GM12878 (cell line): ENCODE results near the gene KCND2. TPM values are rescaled to one million over a fixed set of nuclear protein-coding genes. Genes with fewer than 3 reads are reported as not detected.

Experiments
- ATAC-seq: fragments of 200-7000 bp; cut with Tn5 transposase; 3 replicates; pipeline ENCODE4 v1.9.1; 2020; ENCODE audit warnings: mild to moderate bottlenecking, moderate library complexity
- BruUV-seq: library from RNA; stranded (reverse); fragments of 400-500 nt; replicated peaks from 2 replicates; lab custom pipeline; 2021; lab: Mats Ljungman, UMichigan
- CTCF ChIA-PET: fragments of 300-600 bp; sonication (Branson Sonifier 250); formaldehyde crosslinking; extraction: SDS; loops from one replicate; lab custom pipeline; 2021; ENCODE audit warnings: inconsistent platforms; lab: Yijun Ruan, JAX
- POLR2A ChIA-PET: fragments of 350-600 bp; formaldehyde crosslinking; extraction: SDS; loops from one replicate; lab custom pipeline; 2021; ENCODE audit warnings: inconsistent platforms; lab: Charles Lee
- RAD21 ChIA-PET: fragments of 300-600 bp; sonication (Branson Sonifier 250); formaldehyde crosslinking; loops from one replicate; lab custom pipeline; 2023; ENCODE audit warnings: antibody characterized with exemption; ENCODE audit not compliant: unreplicated experiment; lab: Charles Lee
- SMC1A ChIA-PET: fragments of 300-600 bp; sonication (Branson Sonifier 250); formaldehyde crosslinking; loops from one replicate; lab custom pipeline; 2023; ENCODE audit not compliant: unreplicated experiment, uncharacterized antibody; lab: Charles Lee
- DNase-seq: peaks from one replicate; pipeline ENCODE4 v3.0.0-alpha.2; 2011; ENCODE audit warnings: low read depth, low spot score
- FAIRE-seq: peaks from 3 replicates; lab custom pipeline; 2011; peaks lifted over from hg19 to GRCh38; lab: Jason Lieb, UNC
- H2AFZ ChIP-seq: 2 replicates; pipeline ENCODE4 v1.6.0; 2011; ENCODE audit warnings: low read depth, low read length, control low read depth; ENCODE audit not compliant: control insufficient read depth
- H3K27ac ChIP-seq: 2 replicates; pipeline ENCODE4 v1.5.1; 2011; ENCODE audit warnings: control low read depth; ENCODE audit not compliant: control insufficient read depth, insufficient read depth
- H3K27me3 ChIP-seq, 2 experiments: replicated peaks in 1 of 2; 2 replicates each; pipeline versions ENCODE4 v1.6.0 to v1.6.1; 2011; ENCODE audit warnings: low read length in 1 of 2; ENCODE audit not compliant: control insufficient read depth in 2 of 2, insufficient read depth in 2 of 2
- H3K36me3 ChIP-seq, 2 experiments: 2 replicates each; pipeline ENCODE4 v1.5.1; 2011; ENCODE audit warnings: low read length in 1 of 2; ENCODE audit not compliant: control insufficient read depth in 2 of 2, insufficient read depth in 2 of 2
- H3K4me1 ChIP-seq: 2 replicates; pipeline ENCODE4 v1.6.1; 2011; ENCODE audit warnings: mild to moderate bottlenecking, low read length, moderate library complexity, mixed read lengths; ENCODE audit not compliant: control insufficient read depth, insufficient read depth
- H3K4me2 ChIP-seq: 2 replicates; pipeline ENCODE4 v1.6.0; 2011; ENCODE audit warnings: control low read depth; ENCODE audit not compliant: control insufficient read depth, insufficient read depth
- H3K4me3 ChIP-seq: fragments of 200-600 bp; sonication (generic); 2 replicates; pipeline ENCODE4 v1.5.1; 2016
- H3K79me2 ChIP-seq: 2 replicates; pipeline ENCODE4 v1.6.0; 2011; ENCODE audit warnings: low read length; ENCODE audit not compliant: control insufficient read depth, insufficient read depth
- H3K9ac ChIP-seq: 2 replicates; pipeline ENCODE4 v1.8.0; 2011; ENCODE audit warnings: low read length, control low read depth, mixed read lengths; ENCODE audit not compliant: control insufficient read depth, insufficient read depth
- H3K9me3 ChIP-seq: replicated peaks from 3 replicates; pipeline ENCODE4 v1.5.1; 2011; ENCODE audit warnings: mild to moderate bottlenecking, low read length; ENCODE audit not compliant: control insufficient read depth, insufficient read depth
- H4K20me1 ChIP-seq: 2 replicates; pipeline ENCODE4 v1.6.0; 2011; ENCODE audit not compliant: control insufficient read depth, insufficient read depth
- CBX3 ChIP-seq: fragments of 200-600 bp; sonication (generic); IDR thresholded peaks from 2 replicates; pipeline ENCODE4 v1.6.1; 2016; ENCODE audit warnings: low read depth, borderline replicate concordance
- DPF2 ChIP-seq: fragments of 450-650 bp; IDR thresholded peaks from 2 replicates; pipeline ENCODE4 v1.6.1; 2017; ENCODE audit warnings: mild to moderate bottlenecking
- IKZF2 ChIP-seq, 2 experiments: fragments of 450-650 bp; IDR thresholded peaks; 2 replicates each; pipeline ENCODE4 v1.6.1; 2017; ENCODE audit warnings: mild to moderate bottlenecking in 2 of 2, moderate library complexity in 2 of 2
- NFIC ChIP-seq: IDR thresholded peaks from 2 replicates; pipeline ENCODE4 v1.6.1; 2012; ENCODE audit warnings: low read depth, mild to moderate bottlenecking, inconsistent platforms, low read length, moderate library complexity
- RUNX3 ChIP-seq: IDR thresholded peaks from 2 replicates; pipeline ENCODE4 v1.6.1; 2012; ENCODE audit warnings: low read length, inconsistent platforms
- SPI1 ChIP-seq: IDR thresholded peaks from 2 replicates; pipeline ENCODE4 v1.6.1; 2011; ENCODE audit warnings: low read depth, mild to moderate bottlenecking, low read length, moderate library complexity, borderline replicate concordance; ENCODE audit not compliant: insufficient read depth
- TCF7 ChIP-seq: IDR thresholded peaks from 2 replicates; pipeline ENCODE4 v1.6.1; 2014; ENCODE audit warnings: antibody characterized with exemption, borderline replicate concordance
- WGBS: methylation state at CpG from one replicate; pipeline ENCODE4 v1.1.6; 2016; ENCODE audit warnings: low lambda C conversion rate; ENCODE audit not compliant: insufficient replicate concordance, insufficient coverage; ENCODE audit errors: missing lambda C conversion rate; 5-methylcytosine and 5-hydroxymethylcytosine counted together
- in situ Hi-C: fragments of 300-500 bp; cut with MboI; formaldehyde crosslinking; loops from 9 replicates; pipeline ENCODE4 v1.14.3; 2018; ENCODE audit warnings: mixed read lengths
- intact Hi-C: fragments of 100-400 bp; cut with micrococcal nuclease; formaldehyde crosslinking; loops from one replicate; pipeline ENCODE4 v1.14.2; 2022; ENCODE audit not compliant: unreplicated experiment
- polyA plus RNA-seq, 11 experiments: library from polyadenylated mRNA; depleted of rRNA in 4 of 11; unstranded in 6 of 11; stranded (reverse) in 5 of 11; fragments of >200 nt; fragmentation: Nextera tagmentation in 4 of 11; fragmentation: Illumina TruSeq in 1 of 11; extraction: Ambion mirVana in 4 of 11; extraction: Trizol in 1 of 11; gene quantifications; 1 replicate in 1 of 11; 2 replicates in 10 of 11; pipeline versions ENCODE4 v1.2.1 to v1.2.3, GENCODE V29; 2011 to 2016; ENCODE audit warnings: inconsistent platforms in 2 of 11, missing spikeins in 2 of 11, low read depth in 1 of 11
- total RNA-seq, 4 experiments: library from RNA; depleted of rRNA in 3 of 4; stranded (reverse); fragments of >200 nt in 3 of 4; fragmentation: Illumina TruSeq in 1 of 4; extraction: Trizol in 1 of 4; gene quantifications; 2 replicates each; pipeline versions ENCODE4 v1.2.1 to v1.2.3, GENCODE V29; 2013 to 2021
- TF ChIP-seq, protein P1 (sequence below): fragments of 150-350 bp; IDR thresholded peaks from 2 replicates; pipeline ENCODE4 v1.6.1; 2016; ENCODE audit warnings: low read depth, low read length
- TF ChIP-seq, protein P2 (sequence below): fragments of 150-350 bp; IDR thresholded peaks from 2 replicates; pipeline ENCODE4 v1.6.1; 2014; ENCODE audit warnings: mild to moderate bottlenecking, low read depth, low read length
- TF ChIP-seq, protein P3 (sequence below): IDR thresholded peaks from 2 replicates; pipeline ENCODE4 v1.6.1; 2011; ENCODE audit warnings: low read depth, mild to moderate bottlenecking, low read length, moderate library complexity, borderline replicate concordance; ENCODE audit errors: extremely low read depth

Gene KCND2
- total and polyA plus RNA-seq, 10 of the 15 experiments (the other 5 are each of a cell fraction or from before 2014, with no cell fraction given): 3.6 to 22.3 (median 6.3) TPM

DNA sequence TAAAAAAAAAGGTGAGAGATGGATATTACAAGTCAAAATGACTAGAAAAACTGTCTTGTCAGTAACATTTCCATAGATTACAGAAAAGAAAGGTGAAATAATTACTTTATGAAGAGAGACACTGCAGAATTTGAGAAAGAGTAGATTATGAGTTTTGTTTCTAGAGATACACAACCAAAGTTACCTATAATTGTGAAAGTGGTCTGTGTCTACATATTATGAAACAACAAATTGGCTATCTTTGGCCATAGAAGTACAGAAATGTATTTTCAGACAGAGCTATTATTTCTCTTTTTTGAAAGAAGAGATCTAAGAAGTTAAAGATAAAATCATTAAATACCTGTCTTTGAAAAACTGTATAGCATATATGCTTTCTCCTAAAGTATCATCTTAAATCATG, 30.1 kb downstream of the KCND2 start:
- Histone ChIP-seq H4K20me1 (no peaks in the 10 kb centered on the region), H3K27me3 (no peaks in the 10 kb centered on the region), H3K4me3 (no peak overlapping the region), H3K4me1 (peaks cover 25% of the 10 kb centered on the region), H3K27ac (peak overlapping the region; percentile 51; the same call in 1 of the 2 replicates), H3K36me3 (no peaks in the 10 kb centered on the region), H3K79me2 (peaks cover 2% of the 10 kb centered on the region), H3K9ac (no peak overlapping the region), H2AFZ (no peak overlapping the region), H3K4me2 (peak overlapping the region; percentile 21), H3K9me3 (no peaks in the 10 kb centered on the region; the same call in 1 of the 3 replicates)
- CTCF ChIA-PET: no interaction called here
- POLR2A ChIA-PET: no interaction called here
- ATAC-seq (peak; percentile 63), FAIRE-seq (no peak), DNase-seq (no peak)
- SMC1A ChIA-PET: interaction anchor here (0.6 kb wide), 1 partner anchor 10 kb away, joined by 4 read pairs; no protein-coding TSS in a partner anchor
- in situ Hi-C loops: no loop called here
- 0 out of 2 replicates have a peak, but pooled peaks have one; percentile 41 for TF ChIP-seq NFIC
- TF ChIP-seq, protein P1, sequence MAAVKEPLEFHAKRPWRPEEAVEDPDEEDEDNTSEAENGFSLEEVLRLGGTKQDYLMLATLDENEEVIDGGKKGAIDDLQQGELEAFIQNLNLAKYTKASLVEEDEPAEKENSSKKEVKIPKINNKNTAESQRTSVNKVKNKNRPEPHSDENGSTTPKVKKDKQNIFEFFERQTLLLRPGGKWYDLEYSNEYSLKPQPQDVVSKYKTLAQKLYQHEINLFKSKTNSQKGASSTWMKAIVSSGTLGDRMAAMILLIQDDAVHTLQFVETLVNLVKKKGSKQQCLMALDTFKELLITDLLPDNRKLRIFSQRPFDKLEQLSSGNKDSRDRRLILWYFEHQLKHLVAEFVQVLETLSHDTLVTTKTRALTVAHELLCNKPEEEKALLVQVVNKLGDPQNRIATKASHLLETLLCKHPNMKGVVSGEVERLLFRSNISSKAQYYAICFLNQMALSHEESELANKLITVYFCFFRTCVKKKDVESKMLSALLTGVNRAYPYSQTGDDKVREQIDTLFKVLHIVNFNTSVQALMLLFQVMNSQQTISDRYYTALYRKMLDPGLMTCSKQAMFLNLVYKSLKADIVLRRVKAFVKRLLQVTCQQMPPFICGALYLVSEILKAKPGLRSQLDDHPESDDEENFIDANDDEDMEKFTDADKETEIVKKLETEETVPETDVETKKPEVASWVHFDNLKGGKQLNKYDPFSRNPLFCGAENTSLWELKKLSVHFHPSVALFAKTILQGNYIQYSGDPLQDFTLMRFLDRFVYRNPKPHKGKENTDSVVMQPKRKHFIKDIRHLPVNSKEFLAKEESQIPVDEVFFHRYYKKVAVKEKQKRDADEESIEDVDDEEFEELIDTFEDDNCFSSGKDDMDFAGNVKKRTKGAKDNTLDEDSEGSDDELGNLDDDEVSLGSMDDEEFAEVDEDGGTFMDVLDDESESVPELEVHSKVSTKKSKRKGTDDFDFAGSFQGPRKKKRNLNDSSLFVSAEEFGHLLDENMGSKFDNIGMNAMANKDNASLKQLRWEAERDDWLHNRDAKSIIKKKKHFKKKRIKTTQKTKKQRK: no peak
- intact Hi-C loops: no loop called here
- BruUV-seq: no TSS peak
- RAD21 ChIA-PET: no interaction called here

DNA sequence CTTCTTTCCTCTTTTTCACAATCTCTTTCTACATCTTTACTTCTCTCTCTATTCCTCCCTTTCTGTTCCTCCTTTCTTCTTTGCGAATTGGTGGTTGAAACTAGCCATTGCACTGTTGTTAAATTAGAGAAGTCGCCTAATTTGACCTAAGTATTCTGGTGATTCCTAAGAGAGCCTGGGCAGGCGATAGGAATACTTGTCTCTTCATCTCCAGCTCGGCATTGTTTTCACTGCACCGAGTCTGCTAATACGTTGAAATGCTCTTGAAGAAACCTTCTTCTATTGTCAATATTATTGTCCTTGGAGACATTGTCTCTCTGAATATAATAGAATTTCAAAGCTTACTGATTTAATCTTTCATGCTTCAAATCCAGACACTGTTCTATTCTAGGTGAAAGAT, 31.7 kb downstream of the KCND2 start:
- ChIA-PET CTCF (interaction anchor here (0.9 to 1.7 kb wide), 3 partner anchors 12 to 369 kb away, joined by 3 to 5 read pairs (median 3); no protein-coding TSS in a partner anchor), POLR2A (no interaction called here), RAD21 (no interaction called here), SMC1A (interaction anchor here (0.9 to 3.1 kb wide), 4 partner anchors 16 to 100 kb away, joined by 3 to 8 read pairs (median 6); no protein-coding TSS in a partner anchor)
- WGBS: 70% methylated on average over 6 of the region's 6 CpGs
- Histone ChIP-seq H3K9me3 (no peaks in the 10 kb centered on the region; the same call in 1 of the 3 replicates), H2AFZ (peak overlapping the region; percentile 53), H3K4me2 (0 out of 2 replicates have a peak overlapping the region, but pooled peaks have one; percentile 15), H3K79me2 (peaks cover 2% of the 10 kb centered on the region), H4K20me1 (no peaks in the 10 kb centered on the region), H3K4me3 (no peak overlapping the region), H3K4me1 (peaks cover 25% of the 10 kb centered on the region), H3K9ac (no peak overlapping the region), H3K27ac (peak overlapping the region; percentile 22; the same call in 1 of the 2 replicates), H3K36me3 (no peaks in the 10 kb centered on the region), H3K27me3 (no peaks in the 10 kb centered on the region)
- no peak for FAIRE-seq
- intact Hi-C loops: no loop called here
- ATAC-seq: peak; percentile 6; the same call in 1 of the 3 replicates
- no peak for TF ChIP-seq CBX3
- TF ChIP-seq, protein P2, sequence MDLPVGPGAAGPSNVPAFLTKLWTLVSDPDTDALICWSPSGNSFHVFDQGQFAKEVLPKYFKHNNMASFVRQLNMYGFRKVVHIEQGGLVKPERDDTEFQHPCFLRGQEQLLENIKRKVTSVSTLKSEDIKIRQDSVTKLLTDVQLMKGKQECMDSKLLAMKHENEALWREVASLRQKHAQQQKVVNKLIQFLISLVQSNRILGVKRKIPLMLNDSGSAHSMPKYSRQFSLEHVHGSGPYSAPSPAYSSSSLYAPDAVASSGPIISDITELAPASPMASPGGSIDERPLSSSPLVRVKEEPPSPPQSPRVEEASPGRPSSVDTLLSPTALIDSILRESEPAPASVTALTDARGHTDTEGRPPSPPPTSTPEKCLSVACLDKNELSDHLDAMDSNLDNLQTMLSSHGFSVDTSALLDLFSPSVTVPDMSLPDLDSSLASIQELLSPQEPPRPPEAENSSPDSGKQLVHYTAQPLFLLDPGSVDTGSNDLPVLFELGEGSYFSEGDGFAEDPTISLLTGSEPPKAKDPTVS: no peak
- peak; percentile 26; the same call in 1 of the 2 replicates for TF ChIP-seq SPI1
- TF ChIP-seq, protein P3, sequence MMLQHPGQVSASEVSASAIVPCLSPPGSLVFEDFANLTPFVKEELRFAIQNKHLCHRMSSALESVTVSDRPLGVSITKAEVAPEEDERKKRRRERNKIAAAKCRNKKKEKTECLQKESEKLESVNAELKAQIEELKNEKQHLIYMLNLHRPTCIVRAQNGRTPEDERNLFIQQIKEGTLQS: no peak
- TF ChIP-seq TCF7: 0 out of 2 replicates have a peak, but pooled peaks have one; percentile 6
- TF ChIP-seq IKZF2 (IDR thresholded peaks at IDR 0.05): peak in 1 of 2 experiments; percentile 15; a peak in 1 of 4 replicates
- peak; percentile 40 for TF ChIP-seq RUNX3
- TF ChIP-seq DPF2: no peak
- in situ Hi-C loops: no loop called here
- BruUV-seq: no TSS peak
- no peak for DNase-seq
